Fibroblast of pulmonary artery (primary cell): Measurements from ENCODE around the gene TRABD.
A peak's percentile ranks its signal among the peaks of the same experiment; 100 is the strongest.

Experiments used
- DNase-seq: peaks from one replicate; pipeline ENCODE4 v3.0.0-alpha.2; 2010; ENCODE audit warnings: low read depth
- H3K4me3 ChIP-seq: replicated peaks from 2 replicates; pipeline ENCODE4 v1.5.1; 2011; ENCODE audit warnings: low read depth, mild to moderate bottlenecking, control low read depth, low read length, moderate library complexity
- TF ChIP-seq, protein P1 (sequence below): IDR thresholded peaks from 2 replicates; pipeline ENCODE4 v1.5.1; 2011; ENCODE audit warnings: mild to moderate bottlenecking, control low read depth, low read length, inconsistent platforms; ENCODE audit errors: missing control alignments

Gene TRABD

DNA sequence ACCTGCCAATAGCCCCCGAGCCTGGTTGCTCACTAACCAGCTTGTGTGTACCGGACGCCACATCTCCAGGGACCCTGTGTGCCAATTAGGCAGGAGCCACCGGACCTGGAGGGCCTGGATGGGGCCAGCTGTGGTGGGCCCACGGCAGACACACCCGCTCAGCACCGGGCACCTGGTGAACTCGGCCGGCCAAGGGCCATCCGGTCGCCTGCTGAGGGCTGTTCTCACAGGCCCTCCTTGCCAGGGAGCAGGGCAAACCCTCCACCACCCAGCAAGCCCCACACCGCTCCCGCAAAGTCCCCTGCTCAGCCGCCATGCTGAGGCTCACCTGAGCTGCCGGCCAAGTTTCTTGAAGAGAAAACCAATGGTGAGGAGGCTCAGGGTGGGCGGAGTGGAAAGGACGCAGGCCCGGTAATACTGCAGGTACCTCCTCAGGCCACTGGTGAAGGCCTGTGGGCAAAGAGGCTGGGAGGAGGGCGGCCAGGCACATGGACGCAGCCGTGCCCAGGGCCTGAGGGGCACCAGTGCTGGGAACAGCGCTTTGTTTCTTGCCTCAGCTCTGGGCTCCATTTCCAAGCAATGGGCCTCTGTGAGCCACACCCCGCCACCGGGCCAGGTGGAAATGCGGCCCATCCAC, 42.0 kb downstream of the TRABD start:
- TF ChIP-seq, protein P1, sequence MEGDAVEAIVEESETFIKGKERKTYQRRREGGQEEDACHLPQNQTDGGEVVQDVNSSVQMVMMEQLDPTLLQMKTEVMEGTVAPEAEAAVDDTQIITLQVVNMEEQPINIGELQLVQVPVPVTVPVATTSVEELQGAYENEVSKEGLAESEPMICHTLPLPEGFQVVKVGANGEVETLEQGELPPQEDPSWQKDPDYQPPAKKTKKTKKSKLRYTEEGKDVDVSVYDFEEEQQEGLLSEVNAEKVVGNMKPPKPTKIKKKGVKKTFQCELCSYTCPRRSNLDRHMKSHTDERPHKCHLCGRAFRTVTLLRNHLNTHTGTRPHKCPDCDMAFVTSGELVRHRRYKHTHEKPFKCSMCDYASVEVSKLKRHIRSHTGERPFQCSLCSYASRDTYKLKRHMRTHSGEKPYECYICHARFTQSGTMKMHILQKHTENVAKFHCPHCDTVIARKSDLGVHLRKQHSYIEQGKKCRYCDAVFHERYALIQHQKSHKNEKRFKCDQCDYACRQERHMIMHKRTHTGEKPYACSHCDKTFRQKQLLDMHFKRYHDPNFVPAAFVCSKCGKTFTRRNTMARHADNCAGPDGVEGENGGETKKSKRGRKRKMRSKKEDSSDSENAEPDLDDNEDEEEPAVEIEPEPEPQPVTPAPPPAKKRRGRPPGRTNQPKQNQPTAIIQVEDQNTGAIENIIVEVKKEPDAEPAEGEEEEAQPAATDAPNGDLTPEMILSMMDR = no peak
- no peak overlapping the region for H3K4me3 ChIP-seq
- DNase-seq = no peak

DNA sequence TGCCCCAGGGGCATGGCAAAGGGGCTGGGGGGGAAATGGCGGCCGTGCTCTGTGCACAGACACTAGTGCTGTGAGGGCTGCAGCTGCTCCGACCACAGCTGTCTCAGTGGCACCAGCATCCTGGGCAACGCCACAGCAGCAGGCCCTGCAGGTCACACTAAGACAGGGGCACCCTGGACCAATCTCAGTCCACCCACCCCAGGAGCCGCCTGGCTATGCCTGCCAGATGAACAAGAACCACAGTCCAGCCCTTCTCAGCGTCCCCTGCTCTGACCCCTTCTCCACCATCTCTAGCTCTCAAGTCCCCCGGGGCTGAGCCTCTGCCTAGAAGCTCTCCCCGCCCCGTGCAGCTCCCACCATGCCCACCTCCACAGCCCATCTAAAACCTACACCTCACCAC, 42.7 kb downstream of the TRABD start:
- DNase-seq = no peak
- TF ChIP-seq, protein P1 = no peak
- H3K4me3 ChIP-seq = no peak overlapping the region

DNA sequence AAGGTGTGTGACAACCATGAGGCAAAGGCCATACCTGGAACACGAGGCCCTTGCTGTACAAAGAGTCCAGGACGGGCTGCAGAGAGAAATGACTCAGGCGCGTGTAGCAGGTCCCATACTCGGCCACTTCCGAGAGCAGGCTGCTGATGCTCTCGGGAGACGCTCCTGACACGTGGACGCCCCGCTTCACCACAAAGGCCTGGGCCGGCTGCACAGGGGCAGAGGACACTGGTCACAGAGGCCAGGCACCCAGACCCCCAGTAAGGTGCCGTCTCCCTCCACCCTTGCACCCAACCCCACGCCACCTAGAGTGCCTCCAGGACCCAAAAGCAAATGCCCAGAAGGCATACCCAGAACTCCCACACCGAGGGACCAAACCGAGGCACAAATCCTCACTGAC, 43.7 kb downstream of the TRABD start:
- TF ChIP-seq, protein P1 = no peak
- DNase-seq = no peak
- H3K4me3 ChIP-seq = no peak overlapping the region

DNA sequence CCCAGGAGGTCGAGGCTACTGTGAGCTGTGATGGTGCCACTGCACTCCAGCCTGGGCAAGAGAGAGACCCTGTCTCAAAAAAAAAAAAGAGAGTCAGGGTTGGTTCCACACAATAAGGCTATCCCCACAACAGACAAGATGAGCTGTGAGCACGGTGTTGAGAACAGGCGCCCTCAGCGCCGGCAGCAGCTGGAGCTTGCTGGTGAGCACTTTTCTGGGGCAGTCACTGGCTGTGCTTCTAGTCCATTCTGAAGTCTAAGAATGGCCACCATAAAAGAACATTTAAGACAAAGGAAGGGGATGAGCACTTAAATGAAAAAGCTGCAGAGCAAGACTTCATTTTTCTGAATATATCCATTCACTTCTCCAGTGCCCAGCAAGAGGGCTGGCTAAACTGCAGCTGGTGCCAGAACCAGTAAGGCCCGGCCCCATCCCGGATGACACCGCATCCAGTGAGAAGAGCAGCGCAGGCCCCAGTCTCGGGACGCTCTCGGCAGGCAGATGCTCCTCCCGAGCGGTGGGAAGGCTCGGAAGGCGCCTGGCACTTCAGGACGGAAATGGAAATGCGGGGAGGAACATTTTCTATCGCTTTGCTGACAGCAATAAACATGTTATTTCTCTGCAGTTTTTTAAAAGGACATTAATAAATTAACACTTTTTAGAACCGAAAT, 46.9 kb downstream of the TRABD start:
- H3K4me3 ChIP-seq = no peak overlapping the region
- TF ChIP-seq, protein P1 = no peak

DNA sequence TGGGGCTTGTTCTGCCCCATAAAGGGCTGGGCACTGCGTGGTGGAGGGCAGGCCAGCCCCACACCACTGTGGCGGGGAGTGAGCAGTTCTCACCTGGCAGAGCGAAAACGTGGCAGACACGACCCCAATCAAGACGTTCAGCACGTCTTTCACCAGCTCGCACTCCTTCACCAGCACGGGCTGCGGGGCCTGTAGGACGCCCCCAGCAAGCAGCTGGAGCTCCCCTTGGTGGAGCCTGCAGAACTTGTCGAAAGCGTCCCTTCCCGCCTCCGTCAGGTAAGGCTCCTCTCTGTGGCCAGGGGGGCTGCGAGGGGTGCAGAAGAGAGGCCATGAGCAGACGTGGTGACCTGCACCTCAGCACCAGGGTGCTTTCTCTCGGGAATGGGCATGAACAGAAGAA, 47.5 kb downstream of the TRABD start:
- TF ChIP-seq, protein P1 = no peak
- H3K4me3 ChIP-seq = no peak overlapping the region
- no peak for DNase-seq

More for the DNA sequence above, 46.9 kb downstream of the TRABD start:
- DNase-seq = no peak

DNA sequence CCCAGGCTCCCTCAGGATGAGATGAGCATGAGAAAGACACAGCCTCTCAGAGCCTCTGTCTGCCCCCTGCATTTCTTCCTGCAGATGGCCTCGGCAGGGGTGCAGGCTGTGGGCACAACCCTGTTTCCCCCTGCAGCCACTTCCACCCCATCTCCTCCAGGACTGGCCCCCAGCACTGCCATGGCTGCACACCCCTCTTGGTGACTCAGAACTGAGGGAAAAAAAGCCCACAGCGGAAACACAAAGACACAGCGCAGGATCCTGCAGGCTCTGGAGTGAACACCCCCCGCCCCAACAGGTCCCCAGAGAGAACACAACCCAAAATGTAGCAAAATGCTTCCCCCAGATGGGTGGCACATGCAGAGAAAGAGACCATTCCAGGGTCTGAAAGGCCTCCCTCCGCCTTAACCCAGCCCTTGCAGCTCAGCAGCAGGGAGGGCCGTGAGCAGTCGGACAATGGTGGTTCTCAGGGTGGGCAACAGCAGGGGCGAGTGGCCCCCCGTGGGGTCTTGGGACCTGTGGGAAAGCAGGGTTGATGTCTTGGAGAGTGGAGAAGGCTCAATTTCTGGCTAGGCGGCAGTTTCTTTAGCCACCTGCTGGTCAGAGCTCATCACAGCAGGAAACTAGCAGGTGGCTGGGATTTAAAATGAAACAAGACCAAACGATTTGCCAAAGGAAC, 51.2 kb downstream of the TRABD start:
- no peak overlapping the region for H3K4me3 ChIP-seq
- TF ChIP-seq, protein P1 = peak; percentile 46
- peak; percentile 44 for DNase-seq
